ENCODE data around the gene HSD17B14.
"Not testable (repeated sequence)": the region's sequence is repeated elsewhere in the genome, so short reads cannot be mapped to it uniquely, and the experiment has no call there.

HSD17B14 gene

GRCh38 chr19:48836089-48837017 is at the start of gene HSD17B14:
HSD17B14 (minus strand) TSS chr19:48836491; CDS start chr19:48836411, 80 bp downstream.
- no peak for DNase-seq (ENCODE audit: low read depth)

DNA sequence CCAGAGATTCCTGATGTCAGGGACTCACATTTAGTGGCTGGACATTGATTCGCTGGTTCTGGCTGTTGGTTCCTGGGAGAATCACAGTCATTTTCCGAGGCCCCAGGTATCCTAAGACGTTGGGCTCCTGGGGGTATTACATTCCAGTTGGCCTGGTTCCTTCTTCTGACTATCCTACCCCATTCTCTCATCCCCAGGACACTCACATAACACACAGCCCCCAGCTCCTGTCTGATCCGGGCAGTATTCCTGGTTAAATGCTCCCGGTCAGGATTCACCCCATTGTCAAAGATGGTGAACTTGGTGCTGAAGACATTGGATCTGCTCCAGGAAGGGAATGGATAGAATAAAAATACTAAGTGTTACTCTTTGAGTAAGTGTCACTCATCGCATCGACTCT is 47.4 kb upstream of the HSD17B14 start:
- no peak for DNase-seq (ENCODE audit: low read depth)

DNA sequence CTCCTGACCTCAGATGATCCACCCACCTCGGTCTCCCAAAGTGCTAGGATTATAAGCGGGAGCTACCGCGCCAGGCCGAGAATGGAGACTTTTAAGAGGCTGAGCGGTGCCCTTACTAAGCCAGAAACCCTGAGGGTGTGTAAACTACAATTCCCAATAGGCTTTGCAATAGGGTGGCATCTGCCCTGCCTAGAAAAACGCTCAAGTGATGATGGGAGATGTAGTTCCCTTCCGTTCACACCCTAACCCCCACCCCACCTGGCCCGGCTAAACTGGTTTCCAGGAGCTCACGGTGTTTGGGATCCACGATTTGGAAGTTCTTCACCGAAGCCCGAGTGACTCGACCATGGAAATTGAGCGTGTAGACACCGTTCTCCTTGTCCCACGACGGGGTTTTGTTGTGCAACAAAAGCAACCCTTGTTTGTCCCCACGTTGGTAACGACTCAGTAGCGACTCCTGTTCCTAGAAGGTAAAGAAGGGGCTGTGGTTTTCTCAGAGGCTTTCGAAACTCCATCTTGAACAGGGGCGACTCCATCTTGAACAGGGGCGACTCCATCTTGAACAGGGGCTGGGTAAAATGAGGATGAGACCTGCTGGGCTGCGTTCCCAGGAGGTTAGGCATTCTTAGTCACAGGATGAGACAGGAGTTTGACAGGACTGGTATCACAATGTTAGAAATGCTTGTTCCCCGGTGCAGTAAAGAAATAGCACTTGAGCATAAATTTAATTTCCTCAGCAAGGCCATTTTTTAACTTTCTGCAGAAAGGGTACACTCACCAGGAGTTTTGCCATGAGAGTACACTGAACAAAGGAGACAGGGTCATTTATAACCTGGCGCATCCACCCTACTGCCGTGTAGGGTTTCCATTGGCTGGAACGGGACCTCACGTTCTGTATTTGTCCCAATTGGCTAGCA is 45.7 kb upstream of the HSD17B14 start:
- DNase-seq (ENCODE audit: low read depth), result no peak

- DNase-seq (ENCODE audit: low read depth), result not testable (repeated sequence)
Measured at GRCh38 chr19:48879696-48880095, 43.4 kb upstream of the HSD17B14 start.

- no peak for DNase-seq (ENCODE audit: low read depth)
Measured at GRCh38 chr19:48879025-48879637, 42.8 kb upstream of the HSD17B14 start.

DNA sequence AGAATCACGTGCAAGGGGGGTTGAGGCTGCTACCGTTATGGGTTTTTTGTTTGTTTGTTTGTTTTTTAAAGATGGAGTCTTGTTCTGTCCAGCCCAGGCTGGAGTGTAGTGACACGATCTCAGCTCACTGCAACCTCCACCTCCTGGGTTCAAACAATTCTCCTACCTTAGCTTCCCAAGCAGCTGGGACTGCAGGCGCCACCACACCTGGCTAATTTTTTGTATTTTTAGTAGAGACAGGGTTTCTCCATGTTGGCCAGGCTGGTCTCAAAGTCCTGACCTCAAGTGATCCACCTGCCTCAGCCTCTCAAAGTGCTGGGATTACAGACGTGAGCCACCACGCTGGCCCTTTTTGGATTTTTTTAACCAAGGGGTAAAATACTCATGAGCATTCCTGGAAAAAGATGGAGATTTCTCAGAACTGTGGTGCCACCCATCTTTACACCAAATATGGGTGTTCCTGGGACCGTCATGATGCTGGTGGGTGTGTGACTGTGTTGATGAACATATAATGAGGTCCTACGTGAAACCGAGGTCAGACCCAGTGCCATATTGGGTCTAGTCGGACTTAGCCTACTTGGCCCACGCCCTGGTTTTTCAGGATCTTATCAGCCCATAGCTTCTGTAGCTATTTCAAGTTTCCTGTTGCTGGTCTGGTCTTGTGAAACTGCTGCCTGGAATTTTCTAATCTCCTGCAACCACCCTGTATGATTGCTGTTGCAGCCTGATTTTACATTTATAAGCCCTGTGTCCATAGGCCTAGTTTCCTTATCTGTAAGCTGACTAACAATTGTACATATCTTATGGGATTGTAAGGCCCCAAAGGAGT is 42.1 kb upstream of the HSD17B14 start:
- DNase-seq (ENCODE audit: low read depth), result no peak

- DNase-seq (ENCODE audit: low read depth), result no peak
Measured at GRCh38 chr19:48877855-48878195, 41.5 kb upstream of the HSD17B14 start.

GRCh38 chr19:48876043-48876981 is 40.0 kb upstream of the HSD17B14 start:
- not testable (repeated sequence) for DNase-seq (ENCODE audit: low read depth)

DNA sequence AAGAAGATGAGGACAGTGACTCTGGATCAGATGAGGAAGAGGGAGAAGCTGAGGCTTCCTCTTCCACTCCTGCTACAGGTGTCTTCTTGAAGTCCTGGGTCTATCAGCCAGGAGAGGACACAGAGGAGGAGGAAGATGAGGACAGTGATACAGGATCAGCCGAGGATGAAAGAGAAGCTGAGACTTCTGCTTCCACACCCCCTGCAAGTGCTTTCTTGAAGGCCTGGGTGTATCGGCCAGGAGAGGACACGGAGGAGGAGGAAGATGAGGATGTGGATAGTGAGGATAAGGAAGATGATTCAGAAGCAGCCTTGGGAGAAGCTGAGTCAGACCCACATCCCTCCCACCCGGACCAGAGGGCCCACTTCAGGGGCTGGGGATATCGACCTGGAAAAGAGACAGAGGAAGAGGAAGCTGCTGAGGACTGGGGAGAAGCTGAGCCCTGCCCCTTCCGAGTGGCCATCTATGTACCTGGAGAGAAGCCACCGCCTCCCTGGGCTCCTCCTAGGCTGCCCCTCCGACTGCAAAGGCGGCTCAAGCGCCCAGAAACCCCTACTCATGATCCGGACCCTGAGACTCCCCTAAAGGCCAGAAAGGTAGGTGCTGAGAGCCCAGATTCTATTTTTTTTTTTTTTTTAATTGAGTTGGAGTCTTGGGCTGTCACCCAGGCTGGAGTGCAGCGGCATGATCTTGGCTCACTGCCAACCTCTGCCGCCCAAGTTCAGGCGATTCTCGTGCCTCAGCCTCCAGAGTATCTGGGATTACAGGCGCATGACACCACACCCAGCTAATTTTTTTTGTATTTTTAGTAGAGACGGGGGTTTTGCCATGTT is 38.2 kb upstream of the HSD17B14 start:
- DNase-seq (ENCODE audit: low read depth), result no peak

DNA sequence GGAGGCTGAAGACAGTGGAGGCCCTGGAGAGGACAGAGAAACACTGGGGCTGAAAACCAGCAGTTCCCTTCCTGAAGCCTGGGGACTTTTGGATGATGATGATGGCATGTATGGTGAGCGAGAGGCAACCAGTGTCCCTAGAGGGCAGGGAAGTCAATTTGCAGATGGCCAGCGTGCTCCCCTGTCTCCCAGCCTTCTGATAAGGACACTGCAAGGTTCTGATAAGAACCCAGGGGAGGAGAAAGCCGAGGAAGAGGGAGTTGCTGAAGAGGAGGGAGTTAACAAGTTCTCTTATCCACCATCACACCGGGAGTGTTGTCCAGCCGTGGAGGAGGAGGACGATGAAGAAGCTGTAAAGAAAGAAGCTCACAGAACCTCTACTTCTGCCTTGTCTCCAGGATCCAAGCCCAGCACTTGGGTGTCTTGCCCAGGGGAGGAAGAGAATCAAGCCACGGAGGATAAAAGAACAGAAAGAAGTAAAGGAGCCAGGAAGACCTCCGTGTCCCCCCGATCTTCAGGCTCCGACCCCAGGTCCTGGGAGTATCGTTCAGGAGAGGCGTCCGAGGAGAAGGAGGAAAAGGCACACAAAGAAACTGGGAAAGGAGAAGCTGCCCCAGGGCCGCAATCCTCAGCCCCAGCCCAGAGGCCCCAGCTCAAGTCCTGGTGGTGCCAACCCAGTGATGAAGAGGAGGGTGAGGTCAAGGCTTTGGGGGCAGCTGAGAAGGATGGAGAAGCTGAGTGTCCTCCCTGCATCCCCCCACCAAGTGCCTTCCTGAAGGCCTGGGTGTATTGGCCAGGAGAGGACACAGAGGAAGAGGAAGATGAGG is 37.4 kb upstream of the HSD17B14 start:
- no peak for DNase-seq (ENCODE audit: low read depth)

DNA sequence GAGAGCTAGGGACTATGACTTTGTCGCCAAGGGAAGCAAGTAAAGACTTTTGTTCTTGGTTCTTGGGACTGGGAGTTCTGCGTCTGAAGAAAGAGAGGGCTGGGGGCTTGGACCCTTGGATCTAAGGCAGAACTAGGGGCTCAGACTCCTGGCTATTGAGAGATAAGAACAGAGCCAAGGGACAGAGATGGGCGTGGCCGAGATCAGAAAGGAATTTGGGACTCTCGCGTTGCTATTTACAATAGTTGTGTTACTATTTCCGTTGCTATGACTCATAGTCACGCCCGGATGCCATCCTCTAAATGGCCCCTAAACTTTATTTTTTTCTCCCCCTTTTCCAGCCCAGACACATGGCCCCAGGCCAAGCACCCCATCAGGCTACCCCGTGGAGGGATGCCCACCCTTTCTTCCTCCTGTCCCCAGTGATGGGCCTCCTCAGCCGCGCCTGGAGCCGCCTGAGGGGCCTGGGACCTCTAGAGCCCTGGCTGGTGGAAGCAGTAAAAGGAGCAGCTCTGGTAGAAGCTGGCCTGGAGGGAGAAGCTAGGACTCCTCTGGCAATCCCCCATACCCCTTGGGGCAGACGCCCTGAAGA is 36.7 kb upstream of the HSD17B14 start:
- peak; percentile 67 for DNase-seq (ENCODE audit: low read depth)

DNA sequence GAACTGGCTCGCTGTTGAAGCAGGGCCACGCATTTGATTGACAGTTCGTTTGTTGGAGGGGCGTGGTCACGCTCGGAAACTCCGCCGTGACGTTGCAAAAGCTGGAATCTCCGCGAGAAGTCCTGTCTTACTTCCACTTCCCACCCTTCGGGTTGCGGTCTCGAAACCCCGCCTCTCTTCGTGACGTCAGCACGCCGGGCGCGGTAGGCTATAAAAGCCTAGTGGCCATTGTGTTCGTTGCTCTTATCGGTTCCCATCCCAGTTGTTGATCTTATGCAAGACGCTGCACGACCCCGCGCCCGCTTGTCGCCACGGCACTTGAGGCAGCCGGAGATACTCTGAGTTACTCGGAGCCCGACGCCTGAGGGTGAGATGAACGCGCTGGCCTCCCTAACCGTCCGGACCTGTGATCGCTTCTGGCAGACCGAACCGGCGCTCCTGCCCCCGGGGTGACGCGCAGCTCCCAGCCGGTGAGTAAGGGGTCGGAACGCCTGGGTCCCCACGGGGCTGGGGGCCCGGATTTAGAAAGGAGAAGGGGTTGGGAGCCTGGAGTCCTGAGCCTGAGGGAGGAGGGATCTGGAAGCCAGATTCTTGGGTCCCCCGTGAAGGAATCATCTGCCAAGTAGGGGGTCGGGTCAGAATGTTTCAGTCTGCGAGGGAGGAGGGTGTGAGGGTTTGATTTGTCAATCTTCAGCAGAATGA is 36.0 kb upstream of the HSD17B14 start, which contains the start of gene PPP1R15A:
Gene PPP1R15A (plus strand): TSS at position 240 of the 702 bp plus-strand sequence. CDS start 813 bp downstream, outside the sequence.
- DNase-seq (ENCODE audit: low read depth), result peak; percentile 99

GRCh38 chr19:48871471-48872181 is 35.3 kb upstream of the HSD17B14 start:
- DNase-seq (ENCODE audit: low read depth), result not testable (repeated sequence)

DNA sequence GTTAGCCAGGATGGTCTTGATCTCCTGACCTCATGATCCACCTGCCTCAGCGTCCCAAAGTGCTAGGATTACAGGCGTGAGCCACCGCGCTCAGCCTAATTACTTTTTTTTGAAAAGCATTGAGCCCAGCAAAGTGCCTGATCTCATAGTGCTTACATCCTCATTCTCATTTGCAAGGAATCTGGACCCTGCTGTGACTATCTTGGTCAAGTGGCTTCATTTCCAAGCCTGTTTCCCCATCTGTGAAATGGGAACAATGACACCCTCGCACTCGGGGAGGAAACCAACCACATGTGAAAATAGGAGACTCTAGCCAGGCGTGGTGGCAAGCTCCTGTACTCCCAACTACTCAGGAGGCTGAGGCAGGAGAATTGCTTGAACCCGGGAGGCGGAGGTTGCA is 33.8 kb upstream of the HSD17B14 start:
- DNase-seq (ENCODE audit: low read depth), result no peak

DNA sequence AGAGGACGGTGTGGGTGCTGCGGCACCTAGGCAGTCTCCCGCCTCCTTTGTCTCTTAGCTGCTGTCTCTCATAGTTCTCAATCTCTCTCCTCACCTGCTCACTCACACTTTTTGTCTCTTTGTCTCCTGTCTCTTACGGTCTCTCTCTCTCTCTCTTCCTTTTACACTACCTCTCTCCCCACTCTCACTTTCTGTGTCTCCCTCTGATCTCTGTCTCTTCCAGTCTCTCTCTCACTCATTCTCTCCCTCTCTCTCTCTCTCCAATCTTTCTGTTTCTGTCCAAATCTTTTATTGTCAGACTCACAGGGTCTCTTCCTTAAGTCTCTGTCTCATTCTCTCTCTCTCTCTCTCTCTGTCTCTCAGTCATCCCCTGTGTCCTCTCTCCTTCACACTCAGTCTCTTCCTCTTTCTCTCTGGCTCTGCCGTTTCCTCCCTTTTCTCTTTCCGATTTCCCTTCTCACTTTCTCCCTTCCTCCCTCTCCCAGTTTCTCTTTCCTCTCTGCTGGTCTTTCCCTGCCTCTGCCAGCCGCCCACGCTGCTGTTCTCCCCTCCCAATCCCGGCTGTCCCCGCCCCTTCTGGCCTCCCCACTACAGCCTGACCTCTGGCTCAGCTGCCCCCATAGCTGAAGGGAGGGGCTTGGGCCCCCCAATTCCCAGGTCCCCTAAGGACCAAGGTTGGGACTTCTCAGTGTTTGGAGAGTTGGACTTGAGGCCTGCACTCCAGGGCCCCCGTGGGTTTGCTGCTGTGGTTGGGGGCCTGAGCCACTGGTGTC is 32.0 kb upstream of the HSD17B14 start, which contains the start of gene PLEKHA4:
Gene PLEKHA4 (minus strand): TSS at position 504 of the 773 bp plus-strand sequence. CDS start 997 bp downstream, outside the sequence.
- no peak for DNase-seq (ENCODE audit: low read depth)

GRCh38 chr19:48867746-48868113 is 31.4 kb upstream of the HSD17B14 start:
- no peak for DNase-seq (ENCODE audit: low read depth)

All from activated T-cell treated with anti-CD3 and anti-CD28 coated beads for 24 hours (primary cell).